NCI-H460 (cell line): ENCODE data around the gene AR. TPM values are rescaled to one million over a fixed set of nuclear protein-coding genes. Genes with fewer than 3 reads are reported as not detected.

Experiments used
- DNase-seq: peaks from one replicate; pipeline ENCODE4 v3.0.0-alpha.2; 2016; ENCODE audit warnings: low read depth; ENCODE audit errors: extremely low read depth
- polyA plus RNA-seq: library from polyadenylated mRNA; depleted of rRNA; stranded (reverse); fragments of >200 nt; gene quantifications from 2 replicates; pipeline ENCODE4 v1.2.3, GENCODE V29; 2014; cell fraction: nucleus; rRNA removed
- total RNA-seq: library from RNA; depleted of rRNA; stranded (reverse); fragments of >200 nt; shearing (Covaris generic); gene quantifications from 2 replicates; pipeline ENCODE4 v1.2.3, GENCODE V29; 2014; rRNA removed

The AR gene
- 8.0 and 9.7 TPM in 2 replicates for total RNA-seq
- 5.3 and 7.9 TPM in 2 replicates for polyA plus RNA-seq

- DNase-seq, result peak; percentile 64
Measured at GRCh38 chrX:67543818-67544217, at the start of gene AR. Gene AR (plus strand): TSS chrX:67544021. CDS start chrX:67545147, 1,126 bp downstream.

- DNase-seq, result no peak
Measured at GRCh38 chrX:67500617-67501016, 43.2 kb upstream of the AR start.

- no peak for DNase-seq
Measured at GRCh38 chrX:67503004-67503403, 40.8 kb upstream of the AR start.

GRCh38 chrX:67503453-67503852, 40.4 kb upstream of the AR start:
- no peak for DNase-seq

- no peak for DNase-seq
Measured at GRCh38 chrX:67520671-67521070, 23.1 kb upstream of the AR start.

- no peak for DNase-seq
Measured at GRCh38 chrX:67523002-67523681, 20.7 kb upstream of the AR start.

- DNase-seq, result no peak
Measured at GRCh38 chrX:67523932-67524331, 19.9 kb upstream of the AR start.

- no peak for DNase-seq
Measured at GRCh38 chrX:67524428-67524827, 19.4 kb upstream of the AR start.

- DNase-seq, result no peak
Measured at GRCh38 chrX:67524950-67525691, 18.7 kb upstream of the AR start.

GRCh38 chrX:67536564-67536963, 7.3 kb upstream of the AR start:
- DNase-seq, result no peak

GRCh38 chrX:67538383-67538782, 5.4 kb upstream of the AR start:
- no peak for DNase-seq

- no peak for DNase-seq
Measured at GRCh38 chrX:67544281-67545035, 637 bp downstream of the AR start.

- no peak for DNase-seq
Measured at GRCh38 chrX:67545036-67545821, 1.4 kb downstream of the AR start.

GRCh38 chrX:67545893-67546495, 2.2 kb downstream of the AR start:
- DNase-seq, result no peak

- no peak for DNase-seq
Measured at GRCh38 chrX:67546496-67547423, 2.9 kb downstream of the AR start.

GRCh38 chrX:67555578-67556203, 11.9 kb downstream of the AR start:
- no peak for DNase-seq

- DNase-seq, result no peak
Measured at GRCh38 chrX:67558267-67558666, 14.4 kb downstream of the AR start.
